RWPE1 (cell line): ENCODE measurements around the gene RNASE11.
"Not testable (repeated sequence)": the region's sequence is repeated elsewhere in the genome, so short reads cannot be mapped to it uniquely, and the experiment has no call there.

Source experiments
- CTCF ChIA-PET: fragments of 350-600 bp; sonication (Branson Sonifier 250); formaldehyde crosslinking; extraction: SDS; loops from one replicate; lab custom pipeline; 2021; lab: Yijun Ruan, JAX
- POLR2A ChIA-PET: fragments of 400-600 bp; formaldehyde crosslinking; extraction: SDS; loops from one replicate; lab custom pipeline; 2020; ENCODE audit warnings: antibody characterized with exemption; ENCODE audit not compliant: low non-redundant PET; lab: Yijun Ruan, JAX
- DNase-seq: peaks from one replicate; pipeline ENCODE4 v3.0.0; 2012; ENCODE audit warnings: low spot score
- H3K27ac ChIP-seq: fragments of 450-650 bp; 2 replicates; pipeline ENCODE4 v1.5.1; 2017
- TF ChIP-seq, protein P1 (sequence below): fragments of 450-650 bp; conservative IDR thresholded peaks from 2 replicates; pipeline ENCODE4 v1.5.1; 2017; ENCODE audit warnings: low read depth, mild to moderate bottlenecking

The RNASE11 gene

DNA sequence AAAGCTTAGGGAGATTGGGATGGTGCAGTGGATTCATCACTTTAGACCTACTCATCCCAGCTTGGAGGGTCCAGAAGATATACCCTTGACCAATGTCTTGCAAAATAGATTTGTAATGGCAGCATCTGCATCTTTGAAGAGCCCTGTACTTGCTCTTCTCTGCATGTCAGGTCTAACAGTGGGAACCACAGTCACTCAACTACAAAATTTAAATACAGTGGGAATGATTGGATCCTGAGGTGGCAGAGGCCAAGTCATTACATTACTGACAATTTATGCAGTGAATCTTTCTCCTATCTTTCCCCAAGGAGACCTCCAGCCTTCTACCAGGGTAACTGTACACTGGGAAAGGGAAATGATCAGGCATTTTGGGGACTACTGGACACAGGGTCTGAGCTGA, 18.7 kb downstream of the RNASE11 start:
- POLR2A ChIA-PET = no interaction called here
- no peak for DNase-seq
- CTCF ChIA-PET = interaction anchor here (0.5 kb wide), 1 partner anchor 289 kb away, joined by 3 read pairs; no protein-coding TSS in a partner anchor

DNA sequence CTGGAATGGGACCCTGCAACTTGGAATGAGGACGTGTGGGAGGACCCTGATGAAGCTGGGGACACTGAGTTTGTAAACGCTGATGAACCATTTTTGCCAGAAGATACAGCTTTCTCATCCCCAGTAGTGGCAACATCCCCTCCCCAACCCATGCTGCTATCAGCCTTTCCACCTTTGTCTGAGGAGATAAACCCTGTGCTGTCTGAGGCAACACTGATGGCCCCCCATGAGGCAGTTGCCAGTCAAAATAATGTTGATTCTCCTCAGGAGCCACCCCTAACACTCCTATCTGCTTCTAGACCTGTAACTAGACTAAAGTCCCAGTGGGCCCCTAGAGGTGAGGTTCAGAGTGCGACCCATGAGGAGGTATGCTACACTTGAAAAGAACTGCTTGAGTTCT, 19.4 kb downstream of the RNASE11 start:
- POLR2A ChIA-PET = no interaction called here
- no peak for DNase-seq
- H3K27ac ChIP-seq = no peak overlapping the region
- TF ChIP-seq, protein P1, sequence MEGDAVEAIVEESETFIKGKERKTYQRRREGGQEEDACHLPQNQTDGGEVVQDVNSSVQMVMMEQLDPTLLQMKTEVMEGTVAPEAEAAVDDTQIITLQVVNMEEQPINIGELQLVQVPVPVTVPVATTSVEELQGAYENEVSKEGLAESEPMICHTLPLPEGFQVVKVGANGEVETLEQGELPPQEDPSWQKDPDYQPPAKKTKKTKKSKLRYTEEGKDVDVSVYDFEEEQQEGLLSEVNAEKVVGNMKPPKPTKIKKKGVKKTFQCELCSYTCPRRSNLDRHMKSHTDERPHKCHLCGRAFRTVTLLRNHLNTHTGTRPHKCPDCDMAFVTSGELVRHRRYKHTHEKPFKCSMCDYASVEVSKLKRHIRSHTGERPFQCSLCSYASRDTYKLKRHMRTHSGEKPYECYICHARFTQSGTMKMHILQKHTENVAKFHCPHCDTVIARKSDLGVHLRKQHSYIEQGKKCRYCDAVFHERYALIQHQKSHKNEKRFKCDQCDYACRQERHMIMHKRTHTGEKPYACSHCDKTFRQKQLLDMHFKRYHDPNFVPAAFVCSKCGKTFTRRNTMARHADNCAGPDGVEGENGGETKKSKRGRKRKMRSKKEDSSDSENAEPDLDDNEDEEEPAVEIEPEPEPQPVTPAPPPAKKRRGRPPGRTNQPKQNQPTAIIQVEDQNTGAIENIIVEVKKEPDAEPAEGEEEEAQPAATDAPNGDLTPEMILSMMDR = no peak
- CTCF ChIA-PET = no interaction called here

More for the DNA sequence above, 18.7 kb downstream of the RNASE11 start:
- H3K27ac ChIP-seq = no peak overlapping the region
- TF ChIP-seq, protein P1 = no peak

DNA sequence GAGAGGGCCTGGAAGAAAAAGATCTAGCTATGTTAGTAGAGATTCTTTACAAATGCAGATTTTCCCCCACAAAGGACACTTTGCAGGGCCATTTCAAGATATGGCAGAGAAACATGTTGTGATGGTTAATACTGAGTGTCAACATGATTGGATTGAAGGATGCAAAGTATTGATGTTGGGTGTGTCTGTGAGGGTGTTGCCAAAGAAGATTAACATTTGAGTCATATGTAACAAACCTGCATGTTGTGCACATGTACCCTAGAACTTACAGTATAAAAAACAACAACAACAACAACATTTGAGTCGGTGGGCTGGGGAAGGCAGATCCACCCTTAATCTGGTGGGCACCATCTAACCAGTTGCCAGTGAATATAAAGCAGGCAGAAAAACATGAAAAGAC, 20.6 kb downstream of the RNASE11 start:
- POLR2A ChIA-PET, DNase-seq, H3K27ac ChIP-seq, CTCF ChIA-PET: not testable (repeated sequence)

DNA sequence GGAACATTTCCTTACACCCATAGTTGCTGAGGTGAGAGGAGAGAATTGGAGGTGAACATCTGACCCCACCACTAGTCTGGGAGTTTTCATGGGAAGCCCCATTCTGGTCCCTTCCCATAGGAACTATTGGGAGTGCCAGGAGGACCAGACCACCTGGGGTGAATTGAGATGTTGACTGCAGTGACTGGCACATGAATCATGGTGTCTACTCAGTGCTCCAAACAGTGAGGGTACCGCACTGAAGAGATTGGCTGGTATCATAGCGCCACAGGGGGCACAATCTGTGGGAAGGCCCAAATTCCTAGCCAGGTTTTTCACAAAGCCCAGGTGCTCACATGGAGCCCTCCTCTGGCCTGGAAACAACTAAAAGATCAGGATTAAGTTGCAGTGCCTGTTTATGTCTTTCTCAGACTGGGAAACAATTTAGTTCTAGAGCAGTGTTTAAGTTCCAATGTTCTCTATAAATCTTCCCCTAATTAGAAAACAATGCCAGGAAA, 23.3 kb downstream of the RNASE11 start:
- ChIA-PET POLR2A (no interaction called here), CTCF (no interaction called here)
- TF ChIP-seq, protein P1 = no peak
- no peak for DNase-seq
- no peak overlapping the region for H3K27ac ChIP-seq

DNA sequence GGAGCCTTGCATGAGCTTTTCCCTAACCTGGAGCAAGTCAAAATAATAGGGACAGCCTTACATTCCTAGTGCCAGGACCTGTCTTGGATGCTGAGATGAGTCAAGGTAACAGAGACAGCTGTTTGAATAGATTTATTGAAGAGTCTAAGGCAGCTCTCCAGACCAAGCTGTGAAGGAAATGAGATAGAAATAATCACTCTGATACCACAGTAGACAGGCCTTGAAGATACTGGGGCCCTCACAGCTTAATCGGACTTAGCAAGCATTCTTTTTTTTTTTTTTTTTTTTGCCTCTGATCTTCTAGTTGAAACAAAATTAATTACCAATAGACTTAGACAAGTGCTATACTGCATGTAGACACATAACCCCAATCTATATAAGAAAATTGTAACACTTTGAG, 23.8 kb downstream of the RNASE11 start:
- TF ChIP-seq, protein P1 = no peak
- no peak for DNase-seq
- ChIA-PET CTCF (no interaction called here), POLR2A (no interaction called here)
- no peak overlapping the region for H3K27ac ChIP-seq

DNA sequence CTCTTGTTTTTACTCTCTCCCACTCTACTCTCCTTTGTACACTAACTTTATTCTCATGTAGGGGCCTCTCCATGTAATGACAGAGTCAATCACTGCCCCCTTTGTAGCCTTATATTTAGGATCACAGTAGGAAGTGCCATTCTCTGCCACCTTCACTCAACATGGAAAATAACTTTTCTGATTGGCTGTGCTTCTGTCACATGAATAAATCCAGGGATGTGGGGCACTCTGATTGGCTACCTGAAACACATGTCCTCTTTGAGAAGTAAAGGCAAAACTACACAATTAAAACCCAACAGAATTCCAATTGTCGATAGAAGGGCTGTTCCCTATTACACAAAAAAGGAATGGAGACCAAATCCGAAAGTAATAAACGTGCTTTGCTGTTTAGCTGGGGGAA, 26.8 kb downstream of the RNASE11 start, which contains the start of gene RNASE9:
RNASE9 (minus strand) TSS at position 87 of the 400 bp plus-strand sequence.
- no peak within 1 kb of the TSS for H3K27ac ChIP-seq
- ChIA-PET POLR2A (no interaction called here), CTCF (no interaction called here)
- DNase-seq = no peak
- TF ChIP-seq, protein P1 = no peak

DNA sequence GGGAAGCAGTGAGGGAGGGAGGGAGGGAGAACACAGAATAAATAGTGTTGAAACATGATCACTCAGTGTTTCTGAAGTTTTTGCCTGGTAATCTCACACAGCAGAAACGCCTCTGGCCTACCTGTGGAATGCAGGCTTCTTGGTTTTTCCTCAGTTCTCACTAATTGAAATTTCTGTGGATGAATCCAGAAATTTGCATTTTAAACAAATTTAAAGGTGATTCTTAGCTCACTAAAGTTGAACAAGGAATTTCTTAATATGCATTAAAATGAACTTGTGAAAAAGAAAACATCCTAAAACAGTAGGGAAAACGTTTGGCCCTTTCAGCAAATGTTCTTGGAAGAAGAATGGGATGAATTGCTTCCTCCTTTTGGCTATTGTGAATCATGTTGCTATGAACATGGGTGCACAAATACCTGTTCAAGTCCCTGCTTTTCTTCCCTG, 28.3 kb downstream of the RNASE11 start:
- DNase-seq = no peak
- TF ChIP-seq, protein P1 = no peak
- H3K27ac ChIP-seq = no peak overlapping the region
- ChIA-PET CTCF (no interaction called here), POLR2A (no interaction called here)
